Kidney (tissue), 14 donors: ENCODE measurements around the gene EEIG1. TPM values are rescaled to one million over a fixed set of nuclear protein-coding genes. Genes with fewer than 3 reads are reported as not detected.

Experiments used
- DNase-seq, 5 donors: peaks; one replicate each; pipeline ENCODE4 v3.0.0-alpha.2; 2013 to 2020
- FAIRE-seq: peaks from 2 replicates; lab custom pipeline; 2012; peaks lifted over from hg19 to GRCh38; lab: Jason Lieb, UNC
- H3K27ac ChIP-seq, 2 donors: one replicate each; pipeline ENCODE4 v1.7.0; 2013; ENCODE audit warnings: low read depth in 2 of 2, low read length in 2 of 2, inconsistent platforms in 1 of 2
- H3K27me3 ChIP-seq: one replicate; pipeline ENCODE4 v1.7.1; 2013; ENCODE audit warnings: low read length, inconsistent platforms; ENCODE audit not compliant: control insufficient read depth, insufficient read depth
- H3K36me3 ChIP-seq, 3 donors: one replicate each; pipeline versions ENCODE4 v1.7.0 to v1.7.1; 2013; ENCODE audit warnings: low read length in 3 of 3, control low read depth in 1 of 3, inconsistent platforms in 1 of 3; ENCODE audit not compliant: insufficient read depth in 3 of 3, control insufficient read depth in 2 of 3
- H3K4me1 ChIP-seq, 3 donors: one replicate each; pipeline versions ENCODE4 v1.7.0 to v1.7.1; 2013; ENCODE audit warnings: low read length in 3 of 3, inconsistent platforms in 1 of 3, low read depth in 1 of 3; ENCODE audit not compliant: control insufficient read depth in 2 of 3, insufficient read depth in 2 of 3
- H3K4me3 ChIP-seq, 3 donors: one replicate each; pipeline versions ENCODE4 v1.7.0 to v1.8.1; 2013; ENCODE audit warnings: low read length in 3 of 3, control low read depth in 1 of 3, inconsistent platforms in 1 of 3
- H3K9ac ChIP-seq, 3 donors: one replicate each; pipeline versions ENCODE4 v1.7.0 to v1.7.1; 2013; ENCODE audit warnings: low read length in 3 of 3, control low read depth in 1 of 3, inconsistent platforms in 1 of 3
- H3K9me3 ChIP-seq, 3 donors: one replicate each; pipeline versions ENCODE4 v1.7.0 to v1.7.1; 2013; ENCODE audit warnings: low read length in 3 of 3, control low read depth in 1 of 3, inconsistent platforms in 1 of 3; ENCODE audit not compliant: control insufficient read depth in 2 of 3, insufficient read depth in 1 of 3
- CTCF ChIP-seq: IDR thresholded peaks from 3 replicates; pipeline ENCODE4 v1.5.1; 2012; ENCODE audit warnings: mild to moderate bottlenecking, moderate library complexity, borderline replicate concordance; ENCODE audit not compliant: insufficient read depth; ENCODE audit errors: extremely low read depth
- intact Hi-C: fragments of 100-400 bp; cut with DNase I; formaldehyde crosslinking; loops from one replicate; pipeline ENCODE4 v1.11.1; 2022
- polyA plus RNA-seq: library from polyadenylated mRNA; stranded (reverse); fragments of 350-450 nt; fragmentation: Illumina TruSeq; extraction: RNeasy Lipid Tissue Mini Kit (QIAGEN cat#74804); gene quantifications from one replicate; pipeline ENCODE4 v1.2.3, GENCODE V29; 2014; ENCODE audit warnings: low read depth, low replicate concordance; ENCODE audit not compliant: insufficient read depth
- total RNA-seq: library from RNA; stranded (reverse); fragmentation: NEBNext Ultra II Directional; extraction: Animal tissue kit (Norgen Biotek cat#: 25700); gene quantifications from one replicate; pipeline ENCODE4 v1.2.1, GENCODE V29; 2021
- donor health status: control.
- donor health status: control.
- donor health status: control.
- donor health status: control.
- donor health status: control.
- donor health status: DM: yes; HTN: yes; CAD: no.
- donor health status: Normal renal cell carcinoma (clear cell type).

Gene EEIG1
- total and polyA plus RNA-seq, 2 donors from 2014 or later: 34.3 to 75.9 TPM

DNA sequence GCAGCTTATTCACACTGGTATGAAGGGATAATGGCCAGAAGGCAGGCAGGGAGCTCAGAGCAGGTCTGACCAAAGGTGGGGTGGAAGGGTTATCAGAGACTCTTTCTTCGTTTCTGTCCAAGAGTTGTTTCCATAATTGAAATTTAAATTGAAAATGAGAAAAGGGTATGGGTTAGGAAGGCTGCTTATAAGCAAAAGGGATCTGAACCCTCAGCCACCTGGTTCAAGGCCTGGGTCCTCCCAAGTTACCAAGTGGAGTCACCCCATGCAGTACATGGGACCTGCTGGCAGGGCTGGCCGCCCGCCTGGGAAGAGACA is 17.8 kb downstream of the EEIG1 start:
- no peaks in the 10 kb centered on the region for H3K27me3 ChIP-seq
- no peak for TF ChIP-seq CTCF
- no peaks in the 10 kb centered on the region for H3K9me3 ChIP-seq
- intact Hi-C loops: no loop called here
- DNase-seq (no peak), FAIRE-seq (no peak)
- no peak overlapping the region for H3K9ac ChIP-seq
- H3K4me3 ChIP-seq: no peak overlapping the region
- H3K36me3 ChIP-seq: no peaks in the 10 kb centered on the region
- peaks cover 0 to 56% (median 49%) of the 10 kb centered on the region in 3 donors for H3K4me1 ChIP-seq
- peak overlapping the region in 1 of 2 donors; percentile 71 for H3K27ac ChIP-seq

DNA sequence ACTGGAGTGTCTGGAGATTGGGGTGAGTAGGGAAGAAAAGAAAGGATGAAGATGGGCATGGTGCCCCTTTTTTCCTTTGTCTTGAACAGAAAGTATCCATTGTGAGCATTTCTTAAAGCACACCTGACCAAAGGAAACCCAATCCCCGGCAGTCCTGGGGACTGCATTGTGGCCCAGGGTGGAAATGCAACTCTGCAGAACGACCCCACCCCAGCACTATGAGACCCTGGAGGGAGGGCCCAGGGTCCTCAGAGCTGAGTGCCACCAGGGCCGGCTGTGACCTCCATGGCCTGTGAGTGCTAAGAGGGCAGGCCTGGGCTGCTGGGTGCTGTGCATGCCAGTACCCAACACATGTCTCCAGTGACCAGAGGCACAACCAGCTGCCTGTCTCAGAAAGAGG is 18.5 kb downstream of the EEIG1 start:
- Histone ChIP-seq H3K36me3 (no peaks in the 10 kb centered on the region), H3K9me3 (no peaks in the 10 kb centered on the region), H3K4me3 (no peak overlapping the region), H3K9ac (no peak overlapping the region), H3K4me1 (peaks cover 0 to 50% (median 43%) of the 10 kb centered on the region in 3 donors), H3K27me3 (no peaks in the 10 kb centered on the region), H3K27ac (no peak overlapping the region)
- DNase-seq (no peak), FAIRE-seq (no peak)
- intact Hi-C loops: no loop called here
- no peak for TF ChIP-seq CTCF

- Histone ChIP-seq H3K27ac (no peak overlapping the region), H3K9me3 (no peaks in the 10 kb centered on the region), H3K4me3 (no peak overlapping the region), H3K36me3 (no peaks in the 10 kb centered on the region), H3K4me1 (peaks cover 0 to 45% (median 37%) of the 10 kb centered on the region in 3 donors), H3K27me3 (no peaks in the 10 kb centered on the region), H3K9ac (peak overlapping the region in 1 of 3 donors; percentile 34)
- TF ChIP-seq CTCF: no peak
- DNase-seq: peak in 1 of 5 donors; percentile 63
- intact Hi-C loops: no loop called here
- FAIRE-seq: no peak
These were observed 19.1 kb downstream of the EEIG1 start for GRCh38 chr9:127961613-127962155.

DNA sequence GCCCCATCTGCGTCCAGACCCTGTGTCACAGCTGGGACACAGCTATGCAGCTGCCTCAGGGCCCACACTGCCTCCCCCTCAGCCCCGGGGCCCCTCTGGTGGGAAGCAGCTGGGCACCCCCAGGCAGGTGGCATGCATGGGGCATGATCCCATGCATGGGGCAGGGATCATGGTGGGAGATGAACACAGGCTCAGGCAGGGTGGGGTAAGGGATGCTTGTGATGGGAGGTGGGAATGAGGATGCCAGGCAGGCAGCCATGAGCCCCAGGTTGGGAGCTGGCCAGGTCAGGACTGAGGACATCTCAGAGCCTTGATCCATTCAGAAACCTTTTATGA is 19.7 kb downstream of the EEIG1 start:
- peak overlapping the region; percentile 63 to 84 for H3K27ac ChIP-seq
- H3K9me3 ChIP-seq: no peaks in the 10 kb centered on the region
- no peak for FAIRE-seq
- H3K4me1 ChIP-seq: peaks cover 0 to 39% (median 32%) of the 10 kb centered on the region in 3 donors
- DNase-seq: no peak
- no peaks in the 10 kb centered on the region for H3K27me3 ChIP-seq
- no peaks in the 10 kb centered on the region for H3K36me3 ChIP-seq
- peak overlapping the region in 1 of 3 donors; percentile 34 for H3K9ac ChIP-seq
- no peak for TF ChIP-seq CTCF
- intact Hi-C loops: no loop called here
- H3K4me3 ChIP-seq: no peak overlapping the region
